Upper lobe of left lung (tissue), 6 donors: Measurements from ENCODE around the gene TTC3. TPM values are rescaled to one million over a fixed set of nuclear protein-coding genes. Genes with fewer than 3 reads are reported as not detected.

Experiments
- ATAC-seq, 2 donors: fragments of 200-7000 bp; cut with Tn5 transposase; one replicate each; pipeline ENCODE4 v1.9.1; 2022; ENCODE audit warnings: mild to moderate bottlenecking in 2 of 2, moderate library complexity in 2 of 2; ENCODE audit not compliant: low FRiP score in 2 of 2
- DNase-seq, 2 donors: peaks; one replicate each; pipeline ENCODE4 v3.0.0-alpha.2; 2019 to 2020
- H3K27ac ChIP-seq, 4 donors: fragments of 200-600 bp; sonication (generic); one replicate each; pipeline ENCODE4 v1.5.1; 2016 to 2019
- H3K27me3 ChIP-seq, 4 donors: fragments of 200-600 bp; sonication (generic); one replicate each; pipeline ENCODE4 v1.5.1; 2017 to 2019
- H3K36me3 ChIP-seq, 4 donors: fragments of 200-600 bp; sonication (generic); one replicate each; pipeline ENCODE4 v1.5.1; 2016 to 2019
- H3K4me1 ChIP-seq, 4 donors: fragments of 200-600 bp; sonication (generic); one replicate each; pipeline ENCODE4 v1.5.1; 2018 to 2019
- H3K4me3 ChIP-seq, 4 donors: fragments of 200-600 bp; sonication (generic); one replicate each; pipeline ENCODE4 v1.5.1; 2017 to 2019; ENCODE audit warnings: mild to moderate bottlenecking in 2 of 4, moderate library complexity in 1 of 4
- H3K9me3 ChIP-seq, 4 donors: fragments of 200-600 bp; sonication (generic); one replicate each; pipeline ENCODE4 v1.5.1; 2018 to 2019
- CTCF ChIP-seq, 6 experiments: fragments of 450-650 bp in 4 of 6; fragments of 200-600 bp in 2 of 6; sonication (generic) in 2 of 6; IDR thresholded peaks; one replicate each; pipeline ENCODE4 v1.5.1; 2016 to 2019; ENCODE audit warnings: antibody characterized with exemption in 6 of 6
- EP300 ChIP-seq, 4 donors: sonication (generic); formaldehyde crosslinking; IDR thresholded peaks; one replicate each; pipeline ENCODE4 v1.5.1; 2017; ENCODE audit warnings: antibody characterized with exemption in 4 of 4, control low read depth in 2 of 4
- POLR2A ChIP-seq, 4 donors: fragments of 450-650 bp; IDR thresholded peaks; one replicate each; pipeline ENCODE4 v1.5.1; 2016 to 2017; ENCODE audit warnings: antibody characterized with exemption in 4 of 4, mild to moderate bottlenecking in 2 of 4
- POLR2AphosphoS5 ChIP-seq, 2 donors: sonication (generic); formaldehyde crosslinking; IDR thresholded peaks; one replicate each; pipeline ENCODE4 v1.5.1; 2017; ENCODE audit warnings: antibody characterized with exemption in 2 of 2
- WGBS, 2 donors: methylation state at CpG; one replicate each; pipeline ENCODE4 v1.1.5; 2017 to 2018; 5-methylcytosine and 5-hydroxymethylcytosine counted together
- total RNA-seq, 6 donors: library from RNA; depleted of rRNA in 4 of 6; stranded (reverse); fragments of >200 nt in 4 of 6; gene quantifications; one replicate each; pipeline versions ENCODE4 v1.1.0 to v1.2.1, GENCODE V29; 2016 to 2021
- donor health status: DM: no; HTN: no; CAD: no; lungs with moderate emphysema.
- donor health status: DM: no; HTN: yes; CAD: no; lungs with severe emphysema.

TTC3 gene
- total RNA-seq, 6 donors from 2014 or later, result 69.9 to 395 (median 88.2) TPM

GRCh38 chr21:37197746-37198145, 124.7 kb downstream of the TTC3 start:
- H3K4me3 ChIP-seq, result no peak overlapping the region
- peaks cover 2 to 82% (median 45%) of the 10 kb centered on the region in 4 donors for H3K36me3 ChIP-seq
- no peaks in the 10 kb centered on the region for H3K27me3 ChIP-seq
- WGBS, 2 donors, result 76 to 80% methylated on average over 4 of the region's 4 CpGs
- DNase-seq, result no peak
- H3K4me1 ChIP-seq, result no peaks in the 10 kb centered on the region
- no peak for ATAC-seq
- TF ChIP-seq EP300 (IDR thresholded peaks at IDR 0.05), result no peak
- no peak for TF ChIP-seq POLR2AphosphoS5 (IDR thresholded peaks at IDR 0.05)
- no peak for TF ChIP-seq CTCF (IDR thresholded peaks at IDR 0.05)
- TF ChIP-seq POLR2A (IDR thresholded peaks at IDR 0.05), result no peak
- H3K9me3 ChIP-seq, result no peaks in the 10 kb centered on the region
- no peak overlapping the region for H3K27ac ChIP-seq

GRCh38 chr21:37199057-37199924, 126.2 kb downstream of the TTC3 start:
- WGBS, 2 donors, result 83 to 86% methylated on average over 11 of the region's 11 CpGs
- Histone ChIP-seq H3K4me3 (no peak overlapping the region), H3K27ac (no peak overlapping the region), H3K9me3 (no peaks in the 10 kb centered on the region), H3K4me1 (no peaks in the 10 kb centered on the region), H3K27me3 (no peaks in the 10 kb centered on the region), H3K36me3 (peaks cover 0 to 74% (median 46%) of the 10 kb centered on the region in 4 donors)
- no peak for ATAC-seq
- no peak for DNase-seq
- TF ChIP-seq POLR2AphosphoS5 (IDR thresholded peaks at IDR 0.05), result no peak
- no peak for TF ChIP-seq POLR2A (IDR thresholded peaks at IDR 0.05)
- TF ChIP-seq EP300 (IDR thresholded peaks at IDR 0.05), result no peak
- no peak for TF ChIP-seq CTCF (IDR thresholded peaks at IDR 0.05)

- 95 to 96% methylated on average over 14 to 16 of the region's 16 CpGs for WGBS, 2 donors
- peak in 1 of 2 donors; percentile 45 for ATAC-seq
- H3K4me3 ChIP-seq, result no peak overlapping the region
- H3K27ac ChIP-seq, result no peak overlapping the region
- H3K27me3 ChIP-seq, result no peaks in the 10 kb centered on the region
- peaks cover 0 to 62% (median 38%) of the 10 kb centered on the region in 4 donors for H3K36me3 ChIP-seq
- no peaks in the 10 kb centered on the region for H3K9me3 ChIP-seq
- peak in 1 of 2 donors; percentile 42 for DNase-seq
- TF ChIP-seq POLR2AphosphoS5 (IDR thresholded peaks at IDR 0.05) (no peak), EP300 (IDR thresholded peaks at IDR 0.05) (no peak), CTCF (IDR thresholded peaks at IDR 0.05) (no peak), POLR2A (IDR thresholded peaks at IDR 0.05) (no peak)
- no peaks in the 10 kb centered on the region for H3K4me1 ChIP-seq
Measured at GRCh38 chr21:37200641-37201480, 127.8 kb downstream of the TTC3 start.

GRCh38 chr21:37202221-37203110, 129.4 kb downstream of the TTC3 start:
- TF ChIP-seq POLR2A (IDR thresholded peaks at IDR 0.05) (no peak), EP300 (IDR thresholded peaks at IDR 0.05) (no peak), POLR2AphosphoS5 (IDR thresholded peaks at IDR 0.05) (no peak), CTCF (IDR thresholded peaks at IDR 0.05) (no peak)
- Histone ChIP-seq H3K9me3 (no peaks in the 10 kb centered on the region), H3K36me3 (peaks cover 0 to 49% (median 38%) of the 10 kb centered on the region in 4 donors), H3K4me3 (no peak overlapping the region), H3K4me1 (peaks cover 4% of the 10 kb centered on the region in 4 donors), H3K27ac (no peak overlapping the region), H3K27me3 (no peaks in the 10 kb centered on the region)
- ATAC-seq, result no peak
- 87 to 92% methylated on average over 14 of the region's 14 CpGs for WGBS, 2 donors
- no peak for DNase-seq
